HG02981 (cell line): Measurements from ENCODE around the gene INTS1.
"Not testable (repeated sequence)": the region's sequence is repeated elsewhere in the genome, so short reads cannot be mapped to it uniquely, and the experiment has no call there.

Source experiments
- ATAC-seq: cut with Tn5 transposase; IDR thresholded peaks from one replicate; pipeline ENCODE4 v1.9.1; 2021; ENCODE audit warnings: mild to moderate bottlenecking, moderate library complexity; ENCODE audit not compliant: unreplicated experiment

Gene INTS1

DNA sequence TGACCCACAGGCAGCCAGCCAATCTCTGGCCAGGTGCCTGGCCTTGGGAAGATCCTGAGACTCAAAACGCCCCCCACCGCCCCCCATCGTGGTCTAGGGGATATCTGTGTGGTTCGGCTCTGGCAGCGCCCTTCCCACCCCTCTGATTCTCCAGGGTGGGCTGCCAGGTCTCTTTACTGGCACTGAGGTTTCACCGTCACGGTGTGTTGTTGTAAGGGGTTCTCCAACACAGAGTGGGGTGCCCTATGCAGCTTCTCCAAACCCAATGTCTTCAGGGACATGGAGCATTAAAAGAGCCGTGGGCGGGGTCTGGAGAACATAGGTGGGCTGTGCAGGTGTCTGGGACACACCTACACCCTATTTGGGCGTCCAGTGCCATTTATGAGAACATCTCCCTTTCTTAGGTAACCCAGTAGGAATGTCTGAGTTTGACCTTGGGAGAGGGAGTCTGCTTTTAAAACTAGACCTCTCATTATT is 27.8 kb upstream of the INTS1 start:
- ATAC-seq = no peak

GRCh38 chr7:1531263-1531978 is 27.2 kb upstream of the INTS1 start:
- ATAC-seq = peak; percentile 2

DNA sequence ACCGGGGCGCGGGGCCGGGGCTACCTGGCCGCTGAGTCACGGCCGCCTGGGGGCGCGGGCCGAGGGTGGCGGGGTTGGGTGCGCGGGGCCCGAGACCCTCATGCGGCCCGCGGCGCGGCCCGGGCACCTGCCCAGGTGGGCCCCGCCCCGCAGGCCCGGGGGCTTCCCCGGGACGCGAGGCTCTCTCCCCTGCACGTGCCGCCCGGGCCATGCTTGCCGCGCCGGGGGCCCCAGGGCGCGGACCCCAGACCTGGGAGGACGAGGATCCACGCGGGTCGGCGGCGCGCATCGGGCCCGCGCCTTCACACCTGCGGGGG is 26.7 kb upstream of the INTS1 start:
- ATAC-seq = peak; percentile 8

DNA sequence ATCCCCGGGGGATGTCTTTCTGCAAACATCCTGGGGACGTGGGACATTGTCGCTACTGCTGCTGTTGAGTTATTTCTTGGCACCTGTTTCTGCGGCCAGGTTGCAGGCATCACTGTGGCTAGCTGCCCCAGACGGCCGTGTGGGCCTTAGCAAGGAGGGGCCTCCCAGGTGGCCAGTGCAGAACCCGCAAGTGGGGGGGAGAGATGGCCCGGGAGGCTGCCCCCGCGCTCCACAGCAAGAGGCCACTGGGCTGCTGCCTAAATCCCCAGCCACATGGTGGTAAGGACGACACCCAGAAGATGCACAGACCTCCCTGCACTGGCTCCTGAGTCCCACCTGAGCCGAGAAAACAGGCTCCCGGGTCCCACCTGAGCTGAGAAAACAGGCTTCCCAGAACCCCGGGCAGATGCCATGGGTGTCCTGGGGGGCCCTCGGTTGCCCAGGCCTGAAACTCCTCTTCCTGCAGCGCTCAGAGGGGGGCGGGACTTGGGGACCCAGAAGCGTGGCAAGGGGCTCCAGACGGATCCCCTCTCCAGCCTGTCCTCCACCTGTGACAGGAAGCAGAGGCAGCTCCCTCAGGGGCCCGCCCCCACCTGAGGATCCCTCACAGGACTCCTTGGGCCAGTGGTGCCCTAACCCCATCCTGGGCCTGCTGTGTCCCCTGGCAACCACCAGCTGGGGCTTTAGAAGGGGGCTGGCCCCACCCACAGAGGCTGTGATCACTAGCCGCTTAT is 25.4 kb upstream of the INTS1 start:
- ATAC-seq = no peak

- ATAC-seq = no peak
These were observed 22.1 kb upstream of the INTS1 start for GRCh38 chr7:1526271-1526754.

- ATAC-seq = no peak
These were observed 21.2 kb upstream of the INTS1 start for GRCh38 chr7:1525409-1525808.

DNA sequence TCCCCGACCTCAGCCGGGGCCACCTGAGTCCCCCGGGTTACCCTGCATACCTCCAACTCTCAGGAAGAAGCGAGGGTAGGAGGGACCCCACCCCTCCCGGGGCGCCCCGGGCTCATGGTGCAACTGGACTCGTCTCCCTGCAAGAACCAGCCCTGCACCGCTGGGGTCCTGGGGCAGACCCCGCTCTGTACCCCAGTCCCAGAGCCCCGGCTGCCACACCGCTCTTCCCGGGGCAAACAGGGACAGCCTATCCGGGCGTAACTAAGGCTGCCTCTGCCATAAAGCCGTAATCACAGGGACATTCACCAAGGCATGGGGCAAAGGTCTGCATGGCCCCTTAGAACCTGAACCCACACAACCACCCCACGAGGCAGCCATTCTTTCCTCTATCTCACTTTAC is 19.7 kb upstream of the INTS1 start:
- no peak for ATAC-seq

DNA sequence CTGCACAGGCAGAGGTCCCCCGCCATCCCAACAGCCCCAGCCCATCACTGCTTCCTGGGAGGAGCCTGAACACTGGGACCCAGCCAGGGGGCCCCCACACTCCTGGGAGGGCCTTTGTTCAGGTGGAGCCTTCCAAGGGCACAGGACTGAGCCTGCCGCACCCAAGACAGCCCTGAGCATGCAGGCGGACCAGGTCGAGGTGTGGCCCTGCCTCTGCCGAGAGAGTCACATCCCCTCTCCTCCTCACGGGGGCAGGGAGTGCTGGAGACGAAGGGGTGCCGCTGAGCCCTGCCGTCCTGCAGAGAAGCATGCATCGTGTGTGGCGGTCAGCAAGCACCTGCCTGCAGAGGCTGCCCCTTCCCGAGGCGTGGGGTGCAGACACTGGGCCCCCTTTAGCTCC is 19.0 kb upstream of the INTS1 start:
- no peak for ATAC-seq

DNA sequence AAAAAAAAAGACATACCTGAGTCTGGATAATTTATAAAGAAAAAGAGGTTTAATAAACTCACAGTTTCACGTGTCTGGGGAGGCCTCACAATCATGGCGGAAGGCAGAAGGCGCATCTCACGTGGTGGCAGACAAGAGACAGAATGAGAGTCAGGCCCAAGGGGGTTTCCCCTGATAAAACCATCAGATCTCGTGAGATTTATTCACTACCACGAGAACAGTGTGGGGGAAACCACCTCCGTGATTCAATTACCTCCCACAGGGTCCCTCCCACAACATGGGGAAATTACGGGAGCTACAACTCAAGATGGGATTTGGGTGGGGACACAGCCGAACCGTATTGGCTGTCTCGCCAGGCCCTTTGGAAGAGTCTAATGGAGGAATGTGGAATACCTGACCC is 17.3 kb upstream of the INTS1 start:
- no peak for ATAC-seq

DNA sequence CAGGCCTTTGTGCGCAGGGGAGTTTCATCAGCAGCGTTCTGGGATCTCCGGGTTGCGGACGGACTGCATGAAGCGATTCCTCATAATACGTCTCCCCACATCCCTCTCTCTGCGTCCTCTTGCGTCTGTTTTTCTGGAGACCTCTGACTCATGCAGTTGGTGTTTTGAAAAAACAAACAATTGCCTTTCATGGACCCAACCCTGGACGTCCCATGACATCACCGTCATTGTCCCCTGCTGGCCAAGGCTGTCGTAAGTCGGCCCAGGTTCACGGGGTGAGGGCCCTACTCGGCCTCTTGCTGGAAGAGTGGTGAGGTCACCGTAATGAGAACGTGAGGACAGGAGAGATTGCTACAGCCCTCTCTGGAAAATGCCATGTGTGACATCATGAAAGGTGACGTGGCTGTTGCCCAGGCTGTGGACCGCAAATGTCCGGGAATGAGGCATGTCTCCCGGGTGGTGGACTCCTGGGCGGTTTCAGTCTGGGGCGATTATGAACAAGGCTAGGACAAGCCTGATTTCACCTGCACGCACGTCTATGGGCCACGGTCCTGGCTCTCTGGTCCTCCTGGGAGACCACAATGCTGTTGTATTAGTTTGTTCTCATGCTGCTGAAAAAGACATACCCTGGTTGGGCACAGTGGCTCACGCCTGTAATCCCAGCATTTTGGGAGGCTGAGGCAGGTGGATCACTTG is 16.5 kb upstream of the INTS1 start:
- ATAC-seq = no peak

GRCh38 chr7:1519322-1519922 is 15.2 kb upstream of the INTS1 start:
- not testable (repeated sequence) for ATAC-seq

DNA sequence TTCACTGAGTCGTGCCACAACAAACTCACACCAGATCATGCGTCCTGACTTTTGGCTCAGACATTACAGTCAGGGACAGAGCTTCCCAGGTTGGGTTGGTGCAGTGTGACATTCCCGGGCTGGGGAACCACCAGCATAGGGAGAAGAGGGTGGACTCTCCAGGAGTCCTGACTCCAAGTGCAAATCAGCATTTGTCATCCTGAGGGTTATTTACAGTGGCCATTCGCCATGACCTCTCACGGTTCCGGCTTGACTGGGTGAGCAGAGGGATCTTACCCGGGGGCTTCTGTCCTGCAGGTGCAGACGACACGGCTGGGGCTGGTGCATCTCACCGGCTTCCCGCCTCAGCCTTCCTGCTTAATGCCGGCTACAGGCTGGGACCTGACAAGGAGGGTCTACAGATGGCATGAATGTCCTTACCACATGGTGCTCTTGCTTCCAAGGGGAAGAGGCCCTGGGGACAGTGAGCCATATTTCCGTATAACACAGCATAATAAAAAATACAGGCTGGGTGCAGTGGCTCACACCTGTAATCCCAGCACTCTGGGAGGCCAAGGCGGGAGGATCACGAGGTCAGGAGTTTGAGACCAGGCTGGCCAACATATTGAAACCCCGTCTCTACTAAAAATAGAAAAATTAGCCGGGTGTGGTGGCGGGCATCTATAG is 12.5 kb upstream of the INTS1 start:
- ATAC-seq = no peak

GRCh38 chr7:1515509-1515967 is 11.3 kb upstream of the INTS1 start:
- not testable (repeated sequence) for ATAC-seq

DNA sequence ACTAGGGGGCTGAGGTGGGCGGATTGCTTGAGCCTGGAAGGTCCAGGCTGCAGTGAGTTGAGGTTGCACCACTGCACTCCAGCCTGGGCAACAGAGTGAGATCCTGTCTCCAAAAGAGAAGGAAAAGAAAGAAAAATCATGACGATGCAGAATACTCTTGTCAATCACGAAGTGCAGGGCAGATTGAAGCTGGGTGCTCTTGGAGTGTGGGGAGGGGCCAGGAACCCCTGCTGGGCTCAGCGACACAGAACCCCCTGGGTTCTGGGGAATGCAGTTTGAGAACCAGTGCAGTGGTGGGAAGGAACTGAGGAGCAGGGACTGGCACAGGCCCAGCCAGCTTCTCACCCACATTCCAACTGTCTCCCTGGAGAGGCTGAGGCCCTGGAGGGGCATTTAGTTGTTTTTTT is 10.8 kb upstream of the INTS1 start:
- ATAC-seq = no peak

DNA sequence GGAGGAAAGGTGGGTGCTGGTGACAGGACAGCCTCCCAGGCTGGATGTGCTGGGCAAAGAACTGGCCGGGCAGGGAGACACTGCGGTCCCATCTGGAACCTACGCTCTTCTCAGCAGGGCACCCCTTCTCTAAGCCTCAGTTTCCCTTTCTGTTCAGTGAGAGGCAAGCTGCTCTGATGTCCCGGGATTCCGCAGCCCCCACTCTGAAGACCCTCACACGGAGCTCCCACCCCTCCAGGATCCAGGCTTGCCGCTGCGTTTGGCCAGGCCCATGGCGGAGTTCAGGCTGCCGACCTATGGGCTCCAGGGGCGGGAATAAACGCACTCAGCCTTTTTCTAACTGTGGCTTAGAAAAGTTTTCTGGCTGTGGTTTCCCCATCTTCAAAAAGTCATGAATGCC is 10.2 kb upstream of the INTS1 start:
- ATAC-seq = no peak

DNA sequence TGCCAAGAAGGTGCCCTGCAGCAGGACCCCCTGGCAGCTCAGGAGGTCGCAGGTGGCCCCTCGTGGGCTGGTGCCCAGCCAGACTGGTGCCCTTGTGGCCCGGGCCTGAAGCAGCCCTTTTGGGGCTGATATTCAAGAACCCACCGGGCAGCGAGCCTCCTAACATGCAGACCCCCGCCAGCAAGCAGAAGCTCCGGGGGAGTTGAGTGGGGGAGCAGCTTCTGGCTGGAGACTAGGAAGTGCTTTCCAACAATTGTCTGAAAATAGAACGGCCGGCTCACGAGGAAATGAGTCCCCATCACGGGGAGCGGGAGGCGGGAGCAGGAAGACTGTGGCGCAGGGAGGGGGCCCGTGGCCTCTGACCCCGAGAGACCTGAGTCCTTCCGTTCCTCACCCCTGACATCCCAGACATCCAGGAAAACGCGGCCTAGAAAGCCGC is 9.5 kb upstream of the INTS1 start:
- ATAC-seq = no peak

- ATAC-seq = no peak
These were observed 8.8 kb upstream of the INTS1 start for GRCh38 chr7:1512781-1513656.

- ATAC-seq = no peak
These were observed 7.5 kb upstream of the INTS1 start for GRCh38 chr7:1511444-1512422.

DNA sequence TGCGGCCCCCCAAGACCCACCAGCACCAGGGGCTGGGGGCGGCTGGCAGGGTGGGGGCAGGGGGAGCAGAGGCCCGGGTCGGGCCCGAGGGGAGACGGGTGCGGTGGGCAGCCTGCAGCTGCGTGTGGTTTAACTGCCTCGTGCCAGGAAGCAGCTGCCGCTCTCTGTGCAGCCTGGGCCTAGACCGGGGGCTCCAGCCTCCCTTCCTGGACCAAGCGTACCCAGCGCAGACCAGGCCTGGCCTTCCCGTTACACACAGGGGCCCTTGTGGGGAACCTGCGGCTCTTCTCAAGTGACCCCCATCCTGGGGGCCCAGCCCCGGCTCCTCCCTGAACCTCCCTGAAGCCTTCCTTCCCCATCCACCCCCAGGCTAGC is 6.6 kb upstream of the INTS1 start:
- ATAC-seq = no peak
